Gastroesophageal sphincter (tissue), 4 donors: ENCODE results near the gene PNKD. TPM values are rescaled to one million over a fixed set of nuclear protein-coding genes. Genes with fewer than 3 reads are reported as not detected.
A peak's percentile ranks its signal among the peaks of the same experiment; 100 is the strongest.

Experiments used
- ATAC-seq: fragments of 150-250 bp; one replicate; pipeline ENCODE4 v1.9.1; 2016; ENCODE audit warnings: mild to moderate bottlenecking, moderate library complexity
- H3K27ac ChIP-seq, 4 donors: fragments of 200-600 bp; sonication (generic) in 3 of 4; 1 replicate in 3 of 4; 2 replicates in 1 of 4; pipeline ENCODE4 v1.5.1; 2016 to 2019
- H3K27me3 ChIP-seq: fragments of 200-600 bp; sonication (generic); one replicate; pipeline ENCODE4 v1.5.1; 2019
- H3K36me3 ChIP-seq, 2 donors: fragments of 200-600 bp; sonication (generic); one replicate each; pipeline ENCODE4 v1.5.1; 2019; ENCODE audit warnings: control low read depth in 1 of 2
- H3K4me1 ChIP-seq, 3 donors: fragments of 200-600 bp; sonication (generic); 1 replicate in 2 of 3; 2 replicates in 1 of 3; pipeline ENCODE4 v1.5.1; 2016 to 2019; ENCODE audit warnings: control low read depth in 2 of 3
- H3K4me3 ChIP-seq, 2 donors: fragments of 200-600 bp; sonication (generic); one replicate each; pipeline ENCODE4 v1.5.1; 2019; ENCODE audit warnings: mild to moderate bottlenecking in 1 of 2, moderate library complexity in 1 of 2
- H3K9me3 ChIP-seq, 3 donors: fragments of 200-600 bp; sonication (generic); one replicate each; pipeline ENCODE4 v1.5.1; 2017 to 2019; ENCODE audit warnings: control low read depth in 2 of 3
- EP300 ChIP-seq: sonication (generic); formaldehyde crosslinking; IDR thresholded peaks from one replicate; pipeline ENCODE4 v1.6.1; 2017; ENCODE audit warnings: antibody characterized with exemption, mild to moderate bottlenecking
- POLR2A ChIP-seq, 2 donors: fragments of 450-650 bp; IDR thresholded peaks; one replicate each; pipeline ENCODE4 v1.6.1; 2017; ENCODE audit warnings: antibody characterized with exemption in 2 of 2, mild to moderate bottlenecking in 2 of 2, moderate library complexity in 1 of 2
- POLR2AphosphoS5 ChIP-seq: sonication (generic); formaldehyde crosslinking; IDR thresholded peaks from one replicate; pipeline ENCODE4 v1.6.1; 2017; ENCODE audit warnings: antibody characterized with exemption
- WGBS, 2 donors: methylation state at CpG; one replicate each; pipeline ENCODE4 v1.1.5; 2018; ENCODE audit warnings: low coverage in 1 of 2; 5-methylcytosine and 5-hydroxymethylcytosine counted together
- total RNA-seq, 4 donors: library from RNA; depleted of rRNA; stranded (reverse); fragments of >200 nt; gene quantifications; one replicate each; pipeline ENCODE4 v1.1.0, GENCODE V29; 2016
- TF ChIP-seq, protein P1 (sequence below), 4 experiments: fragments of 200-600 bp in 2 of 4; fragments of 450-650 bp in 2 of 4; sonication (generic) in 1 of 4; IDR thresholded peaks; one replicate each; pipeline ENCODE4 v1.5.1; 2017 to 2019; ENCODE audit warnings: antibody characterized with exemption in 4 of 4, mild to moderate bottlenecking in 2 of 4, moderate library complexity in 2 of 4

Gene PNKD
- total RNA-seq, 4 donors from 2014 or later, result 48.6 to 60.2 (median 56.9) TPM

GRCh38 chr2:218244665-218245064, 25.7 kb upstream of the PNKD start:
- no peak overlapping the region for H3K27ac ChIP-seq
- TF ChIP-seq EP300, result no peak
- TF ChIP-seq POLR2A (IDR thresholded peaks at IDR 0.05), result no peak
- TF ChIP-seq, protein P1, sequence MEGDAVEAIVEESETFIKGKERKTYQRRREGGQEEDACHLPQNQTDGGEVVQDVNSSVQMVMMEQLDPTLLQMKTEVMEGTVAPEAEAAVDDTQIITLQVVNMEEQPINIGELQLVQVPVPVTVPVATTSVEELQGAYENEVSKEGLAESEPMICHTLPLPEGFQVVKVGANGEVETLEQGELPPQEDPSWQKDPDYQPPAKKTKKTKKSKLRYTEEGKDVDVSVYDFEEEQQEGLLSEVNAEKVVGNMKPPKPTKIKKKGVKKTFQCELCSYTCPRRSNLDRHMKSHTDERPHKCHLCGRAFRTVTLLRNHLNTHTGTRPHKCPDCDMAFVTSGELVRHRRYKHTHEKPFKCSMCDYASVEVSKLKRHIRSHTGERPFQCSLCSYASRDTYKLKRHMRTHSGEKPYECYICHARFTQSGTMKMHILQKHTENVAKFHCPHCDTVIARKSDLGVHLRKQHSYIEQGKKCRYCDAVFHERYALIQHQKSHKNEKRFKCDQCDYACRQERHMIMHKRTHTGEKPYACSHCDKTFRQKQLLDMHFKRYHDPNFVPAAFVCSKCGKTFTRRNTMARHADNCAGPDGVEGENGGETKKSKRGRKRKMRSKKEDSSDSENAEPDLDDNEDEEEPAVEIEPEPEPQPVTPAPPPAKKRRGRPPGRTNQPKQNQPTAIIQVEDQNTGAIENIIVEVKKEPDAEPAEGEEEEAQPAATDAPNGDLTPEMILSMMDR (IDR thresholded peaks at IDR 0.05), result no peak
- no peak for TF ChIP-seq POLR2AphosphoS5
- H3K36me3 ChIP-seq, result peaks cover 7 to 99% of the 10 kb centered on the region in 2 donors
- ATAC-seq, result no peak
- H3K9me3 ChIP-seq, result no peaks in the 10 kb centered on the region
- H3K4me3 ChIP-seq, result no peak overlapping the region
- no peaks in the 10 kb centered on the region for H3K27me3 ChIP-seq
- WGBS, 2 donors, result 62 to 94% methylated on average over 2 of the region's 2 CpGs
- peaks cover 0 to 14% (median 0%) of the 10 kb centered on the region in 3 donors for H3K4me1 ChIP-seq

GRCh38 chr2:218245214-218245613, 25.1 kb upstream of the PNKD start:
- peaks cover 4 to 99% of the 10 kb centered on the region in 2 donors for H3K36me3 ChIP-seq

DNA sequence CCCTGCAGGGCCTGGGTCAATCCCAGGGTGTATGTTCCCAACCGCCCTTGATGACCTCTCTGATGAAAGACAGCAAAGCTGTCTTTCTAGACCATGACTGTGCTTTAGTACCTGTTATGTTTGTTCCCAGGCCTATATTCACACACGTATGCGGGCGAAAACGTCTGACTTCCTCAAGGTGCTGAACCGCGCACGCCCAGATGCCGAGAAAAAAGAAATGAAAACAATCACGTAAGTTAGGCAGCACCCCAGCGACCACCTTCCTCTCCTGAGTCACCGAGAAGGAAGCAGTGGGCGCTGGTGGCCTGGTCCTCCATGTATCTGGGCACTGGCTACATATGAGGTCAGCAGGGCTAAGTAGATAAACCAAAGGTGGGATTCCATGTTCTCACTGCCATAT, 20.6 kb upstream of the PNKD start:
- 84 to 93% methylated on average over 10 to 11 of the region's 13 CpGs for WGBS, 2 donors
- no peak overlapping the region for H3K27ac ChIP-seq
- H3K4me1 ChIP-seq, result peaks cover 0 to 15% (median 0%) of the 10 kb centered on the region in 3 donors
- H3K36me3 ChIP-seq, result peaks cover 4 to 100% of the 10 kb centered on the region in 2 donors
- ATAC-seq, result no peak
- no peak overlapping the region for H3K4me3 ChIP-seq
- TF ChIP-seq, protein P1 (IDR thresholded peaks at IDR 0.05), result no peak
- TF ChIP-seq EP300 (no peak), POLR2AphosphoS5 (no peak), POLR2A (IDR thresholded peaks at IDR 0.05) (no peak)
- no peaks in the 10 kb centered on the region for H3K9me3 ChIP-seq
- H3K27me3 ChIP-seq, result no peaks in the 10 kb centered on the region

More at GRCh38 chr2:218245214-218245613, 25.1 kb upstream of the PNKD start:
- peaks cover 0 to 14% (median 0%) of the 10 kb centered on the region in 3 donors for H3K4me1 ChIP-seq
- no peak overlapping the region for H3K4me3 ChIP-seq
- TF ChIP-seq POLR2AphosphoS5 (no peak), EP300 (no peak), POLR2A (IDR thresholded peaks at IDR 0.05) (no peak)
- TF ChIP-seq, protein P1 (IDR thresholded peaks at IDR 0.05), result no peak
- 73 to 83% methylated on average over 2 of the region's 5 CpGs for WGBS, 2 donors
- H3K27me3 ChIP-seq, result no peaks in the 10 kb centered on the region
- no peaks in the 10 kb centered on the region for H3K9me3 ChIP-seq
- no peak for ATAC-seq
- H3K27ac ChIP-seq, result no peak overlapping the region

DNA sequence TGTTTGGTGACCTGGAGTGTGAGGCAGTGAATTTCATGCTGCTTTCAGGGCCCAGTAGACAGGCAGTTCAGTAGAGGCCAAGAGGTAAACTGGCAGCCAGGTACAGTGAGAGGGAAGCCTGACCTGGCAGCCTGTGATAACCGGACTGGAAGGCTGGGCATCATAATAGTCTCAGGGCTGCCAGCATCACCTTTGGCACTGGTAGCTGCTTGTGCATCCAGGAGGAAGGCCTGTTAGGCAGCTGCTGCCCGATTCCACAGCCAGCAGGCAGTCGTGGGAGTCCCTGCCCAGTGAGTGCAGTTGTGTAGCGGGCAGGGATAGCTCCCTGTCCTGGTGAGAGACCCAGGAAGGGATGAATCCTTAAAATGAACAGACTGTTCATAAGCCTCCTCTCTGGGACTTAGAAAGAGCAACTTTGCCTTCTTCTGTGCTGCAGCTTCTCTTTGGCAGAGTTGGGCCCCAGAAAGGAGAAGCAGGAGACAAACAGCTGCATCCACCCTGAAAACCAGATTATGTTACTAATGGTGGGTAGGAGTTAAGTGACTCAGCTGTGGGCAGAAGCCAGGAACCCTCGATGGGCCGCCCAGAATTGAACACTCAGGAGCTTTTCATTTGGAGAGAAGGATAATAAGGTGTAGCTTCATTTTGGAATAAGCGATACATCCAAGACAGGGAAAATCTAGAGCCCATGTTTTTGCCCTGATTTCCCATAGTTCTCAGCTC, 17.6 kb upstream of the PNKD start:
- TF ChIP-seq POLR2A (IDR thresholded peaks at IDR 0.05) (no peak), POLR2AphosphoS5 (no peak), EP300 (no peak)
- TF ChIP-seq, protein P1 (IDR thresholded peaks at IDR 0.05), result no peak
- no peak overlapping the region for H3K4me3 ChIP-seq
- H3K27me3 ChIP-seq, result no peaks in the 10 kb centered on the region
- no peaks in the 10 kb centered on the region for H3K9me3 ChIP-seq
- WGBS, 2 donors, result 83 to 100% methylated on average over 1 to 3 of the region's 7 CpGs
- peaks cover 0 to 15% (median 0%) of the 10 kb centered on the region in 3 donors for H3K4me1 ChIP-seq
- H3K36me3 ChIP-seq, result peaks cover 4 to 95% of the 10 kb centered on the region in 2 donors
- ATAC-seq, result peak; percentile 44
- peak overlapping the region in 1 of 4 donors; percentile 14 for H3K27ac ChIP-seq

GRCh38 chr2:218253232-218253625, 17.1 kb upstream of the PNKD start:
- H3K9me3 ChIP-seq, result no peaks in the 10 kb centered on the region
- peaks cover 0 to 16% (median under 1%) of the 10 kb centered on the region in 3 donors for H3K4me1 ChIP-seq
- H3K36me3 ChIP-seq, result peaks cover 4 to 89% of the 10 kb centered on the region in 2 donors
- no peak overlapping the region for H3K4me3 ChIP-seq
- TF ChIP-seq, protein P1 (IDR thresholded peaks at IDR 0.05), result no peak
- no peak for TF ChIP-seq EP300
- no peak for TF ChIP-seq POLR2A (IDR thresholded peaks at IDR 0.05)
- TF ChIP-seq POLR2AphosphoS5, result no peak
- ATAC-seq, result no peak
- WGBS, 2 donors, result 63% methylated on average over 4 to 5 of the region's 5 CpGs
- H3K27ac ChIP-seq, result peak overlapping the region in 1 of 4 donors; percentile 14
- H3K27me3 ChIP-seq, result no peaks in the 10 kb centered on the region
